T follicular helper cell (primary cell): ENCODE results near the gene ZCCHC4.

ENCODE experiments used
- DNase-seq: peaks from one replicate; pipeline ENCODE4 v3.0.0-alpha.2; 2020; ENCODE audit warnings: low read depth

ZCCHC4 gene

DNA sequence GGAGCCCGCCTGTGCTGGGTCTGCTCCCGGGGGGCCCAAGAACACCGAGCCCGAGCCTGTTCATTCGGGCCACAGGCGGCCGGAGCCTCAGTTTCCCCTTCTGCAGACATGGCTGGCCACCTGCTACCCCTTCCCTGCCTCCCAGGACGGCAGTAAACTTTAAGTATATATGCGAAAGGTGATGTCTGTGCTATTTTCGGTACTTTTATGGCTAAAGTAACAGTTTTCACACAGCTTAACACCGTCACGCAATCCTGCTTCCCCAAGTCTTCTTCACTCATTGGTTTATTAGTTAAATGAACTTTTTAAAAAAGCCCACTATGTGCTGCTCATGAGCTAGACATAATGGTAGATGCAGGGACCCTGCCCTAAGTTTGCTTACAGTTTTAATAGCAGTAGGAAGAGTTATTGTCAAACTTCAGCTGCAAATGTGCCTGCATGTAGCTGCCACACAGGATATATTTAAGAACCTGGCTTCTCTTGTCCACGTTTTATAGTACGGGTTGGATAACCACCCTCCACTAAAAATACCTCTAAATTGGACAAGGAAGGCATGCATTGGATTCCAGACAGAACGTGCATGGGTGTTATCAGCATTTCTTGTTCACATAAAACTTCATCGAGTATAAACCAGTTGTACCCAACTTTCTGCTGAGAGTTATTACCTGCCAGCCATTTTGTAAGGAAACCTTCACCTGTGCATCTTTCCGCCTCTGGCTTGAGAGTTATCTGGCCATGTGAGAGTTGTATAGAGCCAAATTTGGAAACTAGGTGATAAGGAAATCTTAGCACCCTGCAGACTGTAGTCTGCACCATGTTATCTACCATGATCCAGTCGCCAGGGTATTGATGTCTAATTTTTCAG, 65.2 kb downstream of the ZCCHC4 start:
- no peak for DNase-seq

DNA sequence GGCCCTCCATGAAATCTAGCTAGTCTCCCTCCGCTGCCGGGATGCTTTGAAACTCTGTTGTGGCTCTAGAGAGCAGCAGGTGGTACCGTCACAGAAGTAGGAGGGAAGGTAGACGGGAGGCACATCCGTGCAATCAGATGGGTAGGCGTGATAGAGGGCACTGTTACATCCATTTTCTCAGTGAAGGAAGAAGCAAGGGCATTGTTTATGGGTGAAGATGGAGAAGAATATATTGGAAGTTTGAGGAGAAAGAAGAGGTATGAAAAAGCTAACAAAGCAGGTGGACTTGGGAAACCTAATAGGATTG, 65.8 kb downstream of the ZCCHC4 start:
- DNase-seq, result no peak

DNA sequence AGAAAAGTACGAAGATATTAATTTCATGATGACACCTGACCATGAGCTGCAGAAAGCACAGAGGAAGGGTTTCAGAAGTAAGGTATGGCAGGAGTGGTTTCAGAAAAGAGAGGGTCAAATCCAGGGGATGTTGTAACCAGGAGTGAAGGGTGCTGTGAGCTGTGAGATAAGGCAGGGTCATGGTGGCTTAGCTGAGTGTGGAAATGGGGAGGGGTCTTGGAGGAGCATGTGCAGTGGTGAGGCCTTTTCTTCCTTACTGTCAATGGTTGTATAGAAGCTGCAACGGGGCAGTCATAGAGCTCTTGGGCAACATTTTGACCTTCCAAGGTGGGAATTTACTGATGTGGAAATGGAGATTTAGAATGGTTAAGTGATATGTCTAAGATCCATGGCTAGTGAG, 67.0 kb downstream of the ZCCHC4 start:
- no peak for DNase-seq

DNA sequence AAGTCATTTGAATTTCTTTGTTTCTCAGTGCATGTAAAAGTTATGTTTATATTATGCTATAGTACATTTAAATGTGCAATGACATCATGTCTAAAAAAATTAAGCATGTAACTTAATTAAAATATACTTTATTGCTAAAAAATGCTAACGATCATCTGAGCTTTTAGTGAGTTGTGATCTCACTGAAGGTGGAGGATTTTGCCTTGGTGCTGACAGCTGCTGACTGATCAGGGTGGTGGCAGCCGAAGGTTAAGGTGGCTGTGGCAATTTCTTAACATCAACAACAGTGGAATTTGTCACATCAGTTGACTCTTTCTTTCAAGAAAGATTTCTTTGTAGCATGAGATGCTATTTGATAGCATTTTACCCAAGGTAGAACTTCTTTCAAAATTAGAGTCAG, 71.1 kb downstream of the ZCCHC4 start:
- DNase-seq, result no peak

DNA sequence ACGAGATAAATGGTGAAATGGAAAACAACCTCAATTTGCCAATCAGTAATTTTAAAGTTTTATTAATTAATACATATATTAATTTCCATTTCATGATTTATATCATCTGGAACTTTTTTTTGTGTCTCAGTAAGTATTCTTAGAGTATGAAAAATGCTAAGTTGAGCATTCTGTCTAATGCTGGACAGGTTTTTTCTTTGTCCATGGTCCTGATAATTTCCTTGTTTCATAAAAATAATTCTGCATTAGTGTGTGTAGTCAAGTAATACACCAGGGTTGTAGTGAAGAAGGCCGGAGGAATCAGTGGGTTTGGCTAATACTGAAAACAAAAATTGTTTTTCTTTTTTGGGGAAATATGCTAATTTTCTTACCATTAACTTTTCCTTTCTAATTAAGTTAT, 74.4 kb downstream of the ZCCHC4 start:
- DNase-seq, result no peak

DNA sequence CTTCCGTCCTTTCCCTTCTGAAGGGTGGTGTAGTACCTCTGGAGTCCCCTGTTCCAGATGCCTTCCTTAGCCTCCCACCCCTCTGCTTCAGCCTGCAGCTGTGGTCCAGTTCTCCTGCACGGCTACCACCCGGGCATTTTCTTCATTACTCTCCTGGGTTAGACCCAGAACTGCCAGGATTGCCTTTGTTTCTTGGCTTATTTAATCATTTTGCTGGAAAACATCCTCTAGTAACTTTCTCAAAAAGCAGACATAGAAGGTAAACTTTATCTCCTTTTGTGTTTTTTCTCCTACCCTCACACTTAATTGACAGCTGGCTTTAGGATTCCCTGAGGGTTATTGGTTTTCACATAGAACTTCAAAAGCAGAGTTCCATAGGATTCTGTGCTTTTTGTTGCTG, 84.7 kb downstream of the ZCCHC4 start:
- no peak for DNase-seq

DNA sequence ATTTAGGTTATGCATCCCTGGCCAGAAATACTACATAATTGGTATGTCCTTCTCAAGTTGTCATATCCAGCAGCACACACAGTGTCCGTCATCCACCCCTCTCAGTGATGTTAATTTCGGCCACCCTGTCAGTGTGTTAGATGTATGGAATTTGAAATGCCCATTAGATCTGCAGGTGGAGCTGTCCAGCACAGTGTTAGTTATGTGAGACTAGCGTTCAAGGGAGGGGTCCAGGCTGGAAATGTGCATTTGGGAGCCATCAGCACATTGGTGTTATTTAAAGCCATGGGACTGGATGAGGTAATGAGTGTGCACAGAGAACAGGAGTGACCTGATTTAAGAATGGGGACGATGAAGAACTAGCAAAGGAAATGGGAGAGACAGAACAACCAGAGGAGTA, 86.9 kb downstream of the ZCCHC4 start:
- DNase-seq, result no peak

DNA sequence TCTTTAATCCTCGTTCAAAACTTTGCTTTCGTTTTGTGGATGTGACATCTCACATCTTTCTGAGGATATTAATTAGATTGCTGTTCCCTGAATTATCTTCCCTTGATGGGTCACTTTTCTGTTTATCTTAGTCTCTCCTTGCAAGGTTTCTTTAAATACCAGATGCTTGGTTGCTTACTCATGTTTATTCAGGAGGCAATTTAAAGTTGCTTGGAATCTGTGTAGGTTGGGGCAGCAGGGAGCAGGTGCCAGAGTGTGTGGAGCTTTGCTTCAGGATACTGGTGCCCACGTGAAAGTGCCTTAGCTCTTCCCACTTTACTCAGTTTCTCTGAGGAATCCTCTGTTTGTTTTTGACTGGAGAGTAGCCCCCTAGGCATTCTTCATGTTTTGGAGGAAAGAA, 88.5 kb downstream of the ZCCHC4 start:
- no peak for DNase-seq

DNA sequence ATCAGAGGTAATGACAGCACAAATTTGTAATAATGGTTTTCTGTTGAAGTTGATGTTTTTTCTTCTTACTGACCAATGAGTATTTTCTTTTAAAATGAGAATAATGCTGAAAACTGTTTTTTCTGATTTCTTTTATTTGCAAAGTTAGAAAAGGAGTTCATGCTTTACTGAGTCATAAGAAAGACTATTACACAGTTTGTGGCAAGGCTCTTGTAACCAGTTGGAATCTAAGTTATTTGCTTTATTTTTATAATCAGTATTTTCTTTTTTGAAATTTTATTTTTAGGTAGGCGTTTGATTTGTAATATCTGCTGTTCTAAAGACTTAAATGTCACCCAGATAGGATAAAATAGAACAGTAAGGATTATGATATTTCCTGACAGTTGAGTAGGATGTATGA, 89.9 kb downstream of the ZCCHC4 start:
- DNase-seq, result no peak

DNA sequence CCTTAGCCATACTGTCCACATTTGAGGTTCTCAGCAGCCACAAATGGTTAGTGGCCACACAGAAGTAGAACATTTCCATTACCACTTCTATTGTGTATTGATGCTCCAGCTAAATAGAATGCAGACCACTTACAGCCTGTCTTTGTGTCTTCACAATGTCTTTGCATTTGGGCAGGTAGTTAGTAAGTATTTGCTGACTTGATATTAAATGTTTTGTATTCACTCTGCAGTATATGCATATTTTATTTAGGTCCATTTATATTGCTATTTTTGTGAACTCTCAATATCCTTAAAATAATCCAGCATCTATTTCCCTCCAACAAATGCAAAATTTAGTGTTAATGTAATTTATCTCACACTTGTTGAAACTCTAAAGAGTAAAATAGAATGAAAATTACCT, 91.1 kb downstream of the ZCCHC4 start:
- DNase-seq, result no peak

DNA sequence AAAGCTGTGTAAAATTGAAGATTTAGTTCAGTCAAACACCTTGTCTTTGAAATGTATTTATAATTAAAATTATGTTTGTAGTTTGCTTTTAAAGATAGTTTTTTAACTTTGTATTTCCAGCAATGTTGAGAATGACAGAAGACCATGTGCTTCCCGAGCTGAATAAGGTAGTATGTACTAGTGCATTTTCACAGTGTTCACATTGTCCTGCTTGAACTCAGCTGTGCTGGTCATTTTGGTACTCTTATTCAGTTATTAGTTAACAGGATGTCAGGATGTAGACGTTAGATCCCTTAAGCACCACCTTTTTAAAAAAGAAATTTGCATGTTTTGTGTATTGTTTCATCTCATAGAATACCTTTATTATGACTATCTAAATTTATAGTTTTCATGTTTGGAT, 92.9 kb downstream of the ZCCHC4 start:
- DNase-seq, result no peak

DNA sequence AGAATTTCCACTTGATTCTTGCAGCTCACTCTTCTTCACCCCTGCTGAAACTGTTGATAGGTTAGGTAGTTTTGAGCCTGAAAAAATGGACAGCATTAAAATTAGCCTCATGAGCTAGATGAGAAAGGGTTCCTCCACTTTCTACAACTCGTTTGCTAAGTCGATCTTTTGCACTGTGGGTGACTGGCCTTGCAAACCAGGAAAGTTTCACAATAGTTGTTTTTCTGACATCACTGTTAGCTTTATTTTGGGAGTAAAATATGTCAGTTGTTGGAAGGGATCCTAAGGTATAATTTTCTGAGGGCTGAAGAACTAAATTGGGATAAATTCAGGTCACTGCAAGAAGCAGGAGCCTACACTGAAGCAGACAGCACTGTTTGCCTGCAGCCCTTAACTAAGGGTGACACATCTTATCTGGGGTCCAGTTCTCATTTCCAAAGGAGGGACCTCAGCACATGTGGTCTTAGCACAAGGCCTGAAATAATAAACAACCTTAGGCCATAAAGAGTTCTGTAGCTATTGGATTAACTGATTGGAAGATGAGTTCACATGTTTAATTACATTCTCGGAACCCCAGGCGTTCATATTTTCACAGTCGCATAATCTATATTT, 93.6 kb downstream of the ZCCHC4 start:
- no peak for DNase-seq

DNA sequence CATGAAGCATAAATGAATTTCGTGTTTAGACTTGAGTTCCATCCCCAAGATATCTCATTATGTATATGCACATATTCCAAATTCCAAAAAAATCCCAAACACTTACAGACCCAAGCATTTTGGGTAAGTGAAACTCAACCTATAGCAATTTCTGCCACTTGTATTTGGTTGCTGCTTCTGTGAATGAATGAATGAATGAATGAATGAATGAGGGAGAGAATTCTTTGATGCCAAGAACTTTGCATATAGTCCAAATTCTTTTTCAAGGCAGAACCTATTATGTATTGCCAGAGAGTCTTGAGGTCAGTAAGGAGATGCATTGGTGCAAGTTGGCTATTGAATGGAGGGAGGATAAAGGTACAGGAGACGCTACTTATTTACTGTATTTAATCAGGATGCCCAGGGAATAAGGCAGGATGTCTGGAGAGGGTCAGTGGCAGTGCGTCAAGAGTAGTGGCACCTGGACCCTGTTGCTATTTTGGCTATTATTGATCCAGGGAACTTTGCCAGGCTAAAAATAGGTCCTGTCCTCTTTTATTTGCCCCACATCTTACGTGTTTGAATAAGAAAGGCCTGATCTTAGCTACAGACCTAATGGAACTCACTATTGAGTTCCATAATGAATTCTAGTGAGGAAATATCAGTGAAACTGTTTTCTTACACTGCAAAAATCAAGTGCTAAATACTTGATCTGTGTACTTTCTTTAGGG, 98.4 kb downstream of the ZCCHC4 start:
- DNase-seq, result no peak

DNA sequence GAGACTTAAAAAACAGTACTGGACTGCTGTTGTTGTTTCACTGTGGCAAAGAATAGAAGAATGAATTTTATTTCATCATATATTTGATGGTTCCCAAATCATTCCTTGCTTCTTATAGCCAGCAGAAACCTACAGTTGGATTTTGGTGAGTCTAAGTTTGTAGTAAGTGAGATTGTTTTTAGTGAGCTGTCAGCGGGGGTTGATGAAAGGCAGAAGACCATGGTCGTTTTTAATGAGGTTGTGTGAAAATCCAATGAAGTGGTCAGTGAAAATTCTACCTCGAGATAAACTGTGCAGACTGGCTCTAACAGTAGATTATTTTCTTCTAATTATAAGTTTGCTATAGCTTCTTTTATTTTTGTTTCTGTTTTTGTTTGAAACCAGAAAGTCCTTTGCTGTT, 100.7 kb downstream of the ZCCHC4 start:
- DNase-seq, result no peak

DNA sequence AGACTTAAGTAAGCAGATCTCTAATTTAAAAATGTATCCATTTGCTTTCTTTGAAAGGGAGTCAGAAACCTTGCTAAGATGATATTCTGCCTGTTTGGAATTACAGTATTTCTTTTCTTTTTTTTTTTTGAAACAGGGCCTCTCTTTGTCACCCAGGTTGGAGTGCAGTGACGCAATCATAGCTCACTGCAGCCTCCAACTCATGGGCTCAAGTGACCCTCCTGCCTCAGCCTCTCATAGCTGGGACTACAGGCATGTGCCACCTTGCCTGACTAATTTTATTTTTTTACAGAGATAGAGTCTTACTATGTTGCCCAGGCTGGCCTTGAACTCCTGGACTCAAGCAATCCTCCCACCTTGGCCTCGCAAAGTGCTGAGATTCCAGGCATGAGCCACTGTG, 104.4 kb downstream of the ZCCHC4 start:
- no peak for DNase-seq
